ENCODE data around the gene PGLYRP1. TPM values are rescaled to one million over a fixed set of nuclear protein-coding genes. Genes with fewer than 3 reads are reported as not detected.

PGLYRP1 gene
- polyA plus RNA-seq, 1 experiment = not detected

GRCh38 chr19:46066471-46066870 is 43.6 kb upstream of the PGLYRP1 start:
- Histone ChIP-seq H3K4me3 (ENCODE audit: low read depth, low read length) (no peak overlapping the region), H3K27me3 (ENCODE audit: control insufficient read depth, insufficient read depth, low read length) (peaks cover 32% of the 10 kb centered on the region), H3K9me3 (ENCODE audit: control insufficient read depth, insufficient read depth, low read length) (peaks cover 1% of the 10 kb centered on the region; the same call in 1 of the 2 replicates), H3K27ac (ENCODE audit: low read depth, low read length) (no peak overlapping the region)
- ChIA-PET POLR2A (no interaction called here), CTCF (interaction anchor here (0.7 to 2.2 kb wide), 3 partner anchors 11 to 38 kb away, joined by 3 to 8 read pairs (median 7); no protein-coding TSS in a partner anchor)
- no peak for DNase-seq (ENCODE audit: low read depth, low spot score)
- no peak for TF ChIP-seq CTCF (IDR thresholded peaks at IDR 0.05; ENCODE audit: low read depth, low read length)

GRCh38 chr19:46065486-46066071 is 42.7 kb upstream of the PGLYRP1 start:
- CTCF ChIA-PET = interaction anchor here (0.6 to 2.2 kb wide), 3 partner anchors 12 to 111 kb away, joined by 3 to 7 read pairs (median 5); no protein-coding TSS in a partner anchor
- Histone ChIP-seq H3K27ac (ENCODE audit: low read depth, low read length) (no peak overlapping the region), H3K27me3 (ENCODE audit: control insufficient read depth, insufficient read depth, low read length) (peaks cover 35% of the 10 kb centered on the region), H3K9me3 (ENCODE audit: control insufficient read depth, insufficient read depth, low read length) (peaks cover 4% of the 10 kb centered on the region; the same call in 1 of the 2 replicates), H3K4me3 (ENCODE audit: low read depth, low read length) (no peak overlapping the region)
- no peak for TF ChIP-seq CTCF (IDR thresholded peaks at IDR 0.05; ENCODE audit: low read depth, low read length)
- no peak for DNase-seq (ENCODE audit: low read depth, low spot score)
- POLR2A ChIA-PET = no interaction called here

GRCh38 chr19:46063201-46063600 is 40.3 kb upstream of the PGLYRP1 start:
- CTCF ChIA-PET = interaction anchor here (0.8 to 2.4 kb wide), 3 partner anchors 14 to 35 kb away, joined by 3 to 8 read pairs (median 3); no protein-coding TSS in a partner anchor
- Histone ChIP-seq H3K27ac (ENCODE audit: low read depth, low read length) (no peak overlapping the region), H3K9me3 (ENCODE audit: control insufficient read depth, insufficient read depth, low read length) (peaks cover 4% of the 10 kb centered on the region; the same call in 1 of the 2 replicates), H3K27me3 (ENCODE audit: control insufficient read depth, insufficient read depth, low read length) (peaks cover 49% of the 10 kb centered on the region), H3K4me3 (ENCODE audit: low read depth, low read length) (no peak overlapping the region)
- no peak for TF ChIP-seq CTCF (IDR thresholded peaks at IDR 0.05; ENCODE audit: low read depth, low read length)
- no peak for DNase-seq (ENCODE audit: low read depth, low spot score)
- POLR2A ChIA-PET = no interaction called here

- H3K27me3 ChIP-seq (ENCODE audit: control insufficient read depth, insufficient read depth, low read length) = peaks cover 36% of the 10 kb centered on the region
- POLR2A ChIA-PET = no interaction called here
- CTCF ChIA-PET = interaction anchor here (1.7 kb wide), 1 partner anchor 17 kb away, joined by 6 read pairs; no protein-coding TSS in a partner anchor
These were observed 37.2 kb upstream of the PGLYRP1 start for GRCh38 chr19:46060012-46060411.

More at GRCh38 chr19:46060012-46060411, 37.2 kb upstream of the PGLYRP1 start:
- Histone ChIP-seq H3K4me3 (ENCODE audit: low read depth, low read length) (no peak overlapping the region), H3K9me3 (ENCODE audit: control insufficient read depth, insufficient read depth, low read length) (peaks cover 4% of the 10 kb centered on the region; the same call in 1 of the 2 replicates), H3K27ac (ENCODE audit: low read depth, low read length) (no peak overlapping the region)
- no peak for DNase-seq (ENCODE audit: low read depth, low spot score)
- TF ChIP-seq CTCF (IDR thresholded peaks at IDR 0.05; ENCODE audit: low read depth, low read length) = no peak
